ENCODE results near the gene SOBP.

DNA sequence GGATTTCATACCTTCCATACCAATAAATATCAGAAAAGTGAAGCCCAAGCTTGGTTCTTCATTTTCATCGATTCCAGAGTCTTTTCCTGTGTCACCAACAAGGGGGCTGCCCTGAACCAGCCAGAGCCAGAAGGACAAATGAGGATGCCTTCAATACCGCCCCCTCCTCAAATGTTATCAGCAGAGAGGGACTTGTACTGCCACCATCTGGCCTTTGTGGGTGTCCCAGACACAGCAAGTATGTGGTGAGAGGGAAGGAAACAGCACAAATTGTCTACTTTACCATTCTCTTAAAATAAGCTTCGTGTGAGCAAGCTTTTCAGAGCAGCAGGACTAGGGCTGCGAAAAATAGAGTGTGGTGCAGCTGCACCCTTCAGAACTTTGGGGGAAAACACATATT, 165.3 kb downstream of the SOBP start:
- TF ChIP-seq, protein P1, sequence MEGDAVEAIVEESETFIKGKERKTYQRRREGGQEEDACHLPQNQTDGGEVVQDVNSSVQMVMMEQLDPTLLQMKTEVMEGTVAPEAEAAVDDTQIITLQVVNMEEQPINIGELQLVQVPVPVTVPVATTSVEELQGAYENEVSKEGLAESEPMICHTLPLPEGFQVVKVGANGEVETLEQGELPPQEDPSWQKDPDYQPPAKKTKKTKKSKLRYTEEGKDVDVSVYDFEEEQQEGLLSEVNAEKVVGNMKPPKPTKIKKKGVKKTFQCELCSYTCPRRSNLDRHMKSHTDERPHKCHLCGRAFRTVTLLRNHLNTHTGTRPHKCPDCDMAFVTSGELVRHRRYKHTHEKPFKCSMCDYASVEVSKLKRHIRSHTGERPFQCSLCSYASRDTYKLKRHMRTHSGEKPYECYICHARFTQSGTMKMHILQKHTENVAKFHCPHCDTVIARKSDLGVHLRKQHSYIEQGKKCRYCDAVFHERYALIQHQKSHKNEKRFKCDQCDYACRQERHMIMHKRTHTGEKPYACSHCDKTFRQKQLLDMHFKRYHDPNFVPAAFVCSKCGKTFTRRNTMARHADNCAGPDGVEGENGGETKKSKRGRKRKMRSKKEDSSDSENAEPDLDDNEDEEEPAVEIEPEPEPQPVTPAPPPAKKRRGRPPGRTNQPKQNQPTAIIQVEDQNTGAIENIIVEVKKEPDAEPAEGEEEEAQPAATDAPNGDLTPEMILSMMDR (IDR thresholded peaks at IDR 0.05 in 8 of 11, conservative IDR thresholded peaks at IDR 0.05 in 3 of 11) = peak in 5 of 11 experiments; percentile 5 to 27 (median 20)
- TF ChIP-seq POLR2A (IDR thresholded peaks at IDR 0.05) = no peak
